GM12892 (cell line): ENCODE measurements around the gene CGB8.

Experiments
- POLR2A ChIP-seq: IDR thresholded peaks from 2 replicates; pipeline ENCODE4 v1.6.1; 2011; ENCODE audit warnings: low read depth, low read length, control low read depth
- POLR2AphosphoS5 ChIP-seq: IDR thresholded peaks from 2 replicates; pipeline ENCODE4 v1.6.1; 2011; ENCODE audit warnings: low read depth, low read length, control low read depth

DNA sequence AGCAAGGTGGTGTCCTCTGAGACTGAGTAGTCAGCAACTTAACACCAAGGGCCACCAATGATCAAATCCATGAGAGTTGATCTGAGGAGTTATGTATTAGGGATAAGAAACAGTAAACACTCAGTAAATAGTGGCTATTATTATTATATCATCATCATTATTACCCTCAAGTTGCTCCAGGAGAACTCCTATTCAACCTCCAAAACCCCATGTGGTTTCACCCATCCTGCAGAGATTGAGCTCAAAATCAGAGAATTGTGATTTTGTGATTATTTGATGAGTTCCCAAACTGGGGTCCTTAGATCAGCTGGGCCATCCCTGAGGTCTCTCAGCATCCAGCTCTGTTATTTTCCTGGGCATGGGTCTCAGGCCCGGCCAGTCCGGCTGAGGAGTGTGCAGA, 12.1 kb upstream of the CGB8 start:
- no peak for TF ChIP-seq POLR2A
- no peak for TF ChIP-seq POLR2AphosphoS5
